HEK293T (cell line): ENCODE measurements around the gene SLC51A.

Experiments used
- FOXA1 ChIP-seq: fragments of 450-650 bp; IDR thresholded peaks from 2 replicates; pipeline ENCODE4 v1.6.1; 2016; ENCODE audit warnings: mild to moderate bottlenecking
- FOXK2 ChIP-seq: fragments of 450-650 bp; IDR thresholded peaks from 2 replicates; pipeline ENCODE4 v1.6.1; 2016; ENCODE audit warnings: mild to moderate bottlenecking
- FOXM1 ChIP-seq: fragments of 450-650 bp; IDR thresholded peaks from 2 replicates; pipeline ENCODE4 v1.6.1; 2017; ENCODE audit warnings: mild to moderate bottlenecking, borderline replicate concordance
- NFRKB ChIP-seq: fragments of 450-650 bp; IDR thresholded peaks from 2 replicates; pipeline ENCODE4 v1.6.1; 2016; ENCODE audit warnings: mild to moderate bottlenecking, moderate library complexity
- SP1 ChIP-seq: fragments of 450-650 bp; IDR thresholded peaks from 2 replicates; pipeline ENCODE4 v1.6.1; 2017
- SUZ12 ChIP-seq: fragments of 450-650 bp; IDR thresholded peaks from 2 replicates; pipeline ENCODE4 v1.6.1; 2016; ENCODE audit warnings: mild to moderate bottlenecking

DNA sequence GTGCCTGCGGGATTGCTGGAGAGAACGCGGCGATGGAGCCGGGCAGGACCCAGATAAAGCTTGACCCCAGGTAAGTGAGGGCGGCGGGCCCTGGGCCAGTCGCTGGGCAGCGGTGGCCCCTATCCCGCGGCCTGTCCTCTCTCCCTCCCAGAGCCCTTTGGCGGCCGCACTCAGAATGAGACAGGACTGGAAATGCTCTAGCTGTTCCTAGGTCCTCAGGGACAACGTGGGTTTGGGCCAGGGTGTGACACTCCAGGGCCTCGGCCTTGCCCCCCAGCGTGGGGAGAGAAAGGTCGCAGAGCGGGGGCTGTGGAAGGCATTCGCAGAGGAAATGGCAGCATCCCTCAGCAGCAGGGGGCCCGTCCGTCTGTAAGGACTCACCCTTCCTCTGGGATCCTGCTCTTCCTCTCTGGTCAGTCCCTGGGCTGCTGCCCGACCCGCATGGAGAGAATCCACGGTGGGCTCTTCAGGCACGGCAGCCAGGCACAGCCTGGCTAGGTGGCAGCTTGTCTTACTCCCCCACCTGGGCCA is 412 bp downstream of the SLC51A start:
- TF ChIP-seq SP1, result no peak
- no peak for TF ChIP-seq NFRKB
- no peak for TF ChIP-seq FOXK2
- TF ChIP-seq FOXA1, result no peak
- TF ChIP-seq SUZ12, result no peak
- no peak for TF ChIP-seq FOXM1
